Spleen (tissue), 7 donors: ENCODE measurements around the gene CERT1.
"Not testable (repeated sequence)": the region's sequence is repeated elsewhere in the genome, so short reads cannot be mapped to it uniquely, and the experiment has no call there.

ENCODE experiments used
- POLR2A ChIP-seq, 3 donors: fragments of 450-650 bp; IDR thresholded peaks; one replicate each; pipeline ENCODE4 v1.5.1; 2017; ENCODE audit warnings: antibody characterized with exemption in 3 of 3, mild to moderate bottlenecking in 1 of 3
- TF ChIP-seq, protein P1 (sequence below), 11 experiments: fragments of 200-600 bp in 7 of 11; fragments of 450-650 bp in 4 of 11; sonication (generic) in 4 of 11; IDR thresholded peaks in 8 of 11; conservative IDR thresholded peaks in 3 of 11; 1 replicate in 7 of 11; 2 replicates in 4 of 11; pipeline versions ENCODE4 v1.4.0 to v1.8.0; 2016 to 2021; ENCODE audit warnings: antibody characterized with exemption in 11 of 11, inconsistent platforms in 4 of 11, mild to moderate bottlenecking in 1 of 11
- donor health status: DM: no; HTN: no; CAD: no; lungs with moderate emphysema.
- donor health status: DM: no; HTN: no; CAD: no.
- donor health status: DM: no; HTN: no; CAD: no.

- TF ChIP-seq, protein P1, sequence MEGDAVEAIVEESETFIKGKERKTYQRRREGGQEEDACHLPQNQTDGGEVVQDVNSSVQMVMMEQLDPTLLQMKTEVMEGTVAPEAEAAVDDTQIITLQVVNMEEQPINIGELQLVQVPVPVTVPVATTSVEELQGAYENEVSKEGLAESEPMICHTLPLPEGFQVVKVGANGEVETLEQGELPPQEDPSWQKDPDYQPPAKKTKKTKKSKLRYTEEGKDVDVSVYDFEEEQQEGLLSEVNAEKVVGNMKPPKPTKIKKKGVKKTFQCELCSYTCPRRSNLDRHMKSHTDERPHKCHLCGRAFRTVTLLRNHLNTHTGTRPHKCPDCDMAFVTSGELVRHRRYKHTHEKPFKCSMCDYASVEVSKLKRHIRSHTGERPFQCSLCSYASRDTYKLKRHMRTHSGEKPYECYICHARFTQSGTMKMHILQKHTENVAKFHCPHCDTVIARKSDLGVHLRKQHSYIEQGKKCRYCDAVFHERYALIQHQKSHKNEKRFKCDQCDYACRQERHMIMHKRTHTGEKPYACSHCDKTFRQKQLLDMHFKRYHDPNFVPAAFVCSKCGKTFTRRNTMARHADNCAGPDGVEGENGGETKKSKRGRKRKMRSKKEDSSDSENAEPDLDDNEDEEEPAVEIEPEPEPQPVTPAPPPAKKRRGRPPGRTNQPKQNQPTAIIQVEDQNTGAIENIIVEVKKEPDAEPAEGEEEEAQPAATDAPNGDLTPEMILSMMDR (IDR thresholded peaks at IDR 0.05 in 8 of 11, conservative IDR thresholded peaks at IDR 0.05 in 3 of 11), result not testable (repeated sequence)
- TF ChIP-seq POLR2A (IDR thresholded peaks at IDR 0.05), result not testable (repeated sequence)
Measured at GRCh38 chr5:75560655-75561054, 49.2 kb upstream of the CERT1 start.
